HG03139 (cell line): ENCODE data around the gene FBXO21.

ENCODE experiments used
- ATAC-seq: cut with Tn5 transposase; IDR thresholded peaks from one replicate; pipeline ENCODE4 v1.9.1; 2021; ENCODE audit not compliant: unreplicated experiment

FBXO21 gene

DNA sequence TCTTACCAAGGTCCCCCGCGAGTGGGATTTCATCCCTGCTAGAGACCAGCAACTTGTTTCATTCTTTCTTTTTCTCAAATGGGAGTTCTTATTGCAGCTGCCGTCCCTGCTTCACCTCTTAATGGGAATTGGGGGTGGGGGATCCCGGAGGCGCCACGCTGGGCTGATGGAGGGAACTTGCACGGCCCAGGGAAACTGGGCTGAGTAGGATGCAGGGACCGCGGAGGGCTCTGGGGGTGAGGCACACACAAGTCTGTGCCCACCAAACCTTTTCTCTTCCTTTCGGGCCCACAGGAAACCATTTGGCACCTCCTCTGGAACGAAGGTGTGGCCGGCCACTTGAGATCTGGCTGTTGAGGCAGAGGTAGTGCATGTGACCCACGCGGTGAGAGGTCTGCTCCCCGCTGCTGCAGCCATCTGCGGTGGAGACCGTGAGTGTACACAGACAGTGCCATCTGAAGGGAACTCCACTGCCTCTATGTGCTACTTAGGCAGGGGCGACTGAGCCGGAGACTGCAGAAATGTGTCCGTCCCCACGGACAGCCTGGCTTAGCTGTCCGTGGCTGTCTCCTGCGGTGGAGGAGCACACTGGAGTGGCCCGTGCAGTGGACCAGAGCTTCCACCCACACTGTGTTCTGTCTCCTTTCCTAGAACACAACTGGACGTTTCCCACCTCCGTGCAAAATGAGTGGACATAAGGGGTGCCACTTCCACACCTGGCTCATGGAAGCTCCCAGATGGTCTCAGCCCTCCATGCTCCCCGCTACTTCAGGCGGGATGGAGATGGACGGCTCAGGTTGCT, 49.0 kb downstream of the FBXO21 start:
- ATAC-seq, result no peak

DNA sequence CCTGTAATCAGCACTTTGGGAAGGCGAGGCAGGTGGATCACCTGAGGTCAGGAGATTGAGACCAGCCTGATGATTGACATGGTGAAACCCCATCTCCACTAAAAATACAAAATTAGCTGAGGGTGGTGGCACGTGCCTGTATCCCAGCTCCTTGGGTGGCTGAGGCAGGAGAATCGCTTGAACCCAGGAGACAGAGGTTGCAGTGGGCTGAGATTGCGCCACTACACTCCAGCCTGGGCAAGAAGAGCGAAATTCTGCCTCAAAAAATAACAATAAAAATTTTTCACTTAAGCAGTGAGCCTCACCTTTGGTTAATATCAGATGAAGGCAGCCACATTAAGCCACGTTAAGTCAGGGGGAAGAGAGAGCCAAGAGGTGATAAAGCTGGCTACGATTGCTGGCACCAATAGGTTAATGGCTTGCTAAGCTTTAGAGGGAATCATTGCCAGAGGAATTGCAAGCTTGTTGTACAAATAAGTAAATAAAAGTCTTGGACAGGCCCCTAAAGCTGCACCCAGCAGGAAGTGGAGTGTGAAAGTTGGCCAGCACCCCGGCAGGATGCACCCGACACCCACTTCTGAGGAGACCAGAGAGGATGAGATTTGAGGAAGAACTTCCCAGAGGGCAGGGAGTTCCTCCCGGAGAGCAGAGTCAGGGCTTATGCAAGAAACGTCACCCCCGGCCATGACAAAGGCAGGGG, 49.7 kb downstream of the FBXO21 start:
- no peak for ATAC-seq

GRCh38 chr12:117139025-117139717, 51.1 kb downstream of the FBXO21 start:
- ATAC-seq, result no peak

DNA sequence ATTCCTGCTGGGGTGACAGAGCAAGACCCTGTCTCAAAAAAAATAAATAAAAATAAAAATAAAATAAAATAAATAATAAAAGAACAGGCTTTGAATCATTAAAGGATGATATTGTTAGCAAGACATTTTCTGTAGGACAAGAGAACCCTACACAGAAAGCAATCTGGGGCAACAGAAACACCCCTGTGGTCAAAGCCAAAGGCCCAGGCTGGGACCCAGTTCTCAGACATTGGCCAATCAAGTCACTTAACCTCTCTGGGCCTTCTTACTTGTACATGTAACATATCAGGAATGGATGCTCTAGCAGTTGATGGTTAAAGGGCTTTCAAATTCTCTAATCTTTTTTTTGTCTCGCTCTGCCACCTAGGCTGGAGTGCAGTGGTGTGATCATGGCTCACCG, 55.5 kb downstream of the FBXO21 start:
- no peak for ATAC-seq

GRCh38 chr12:117134059-117134458, 56.2 kb downstream of the FBXO21 start:
- ATAC-seq, result no peak

DNA sequence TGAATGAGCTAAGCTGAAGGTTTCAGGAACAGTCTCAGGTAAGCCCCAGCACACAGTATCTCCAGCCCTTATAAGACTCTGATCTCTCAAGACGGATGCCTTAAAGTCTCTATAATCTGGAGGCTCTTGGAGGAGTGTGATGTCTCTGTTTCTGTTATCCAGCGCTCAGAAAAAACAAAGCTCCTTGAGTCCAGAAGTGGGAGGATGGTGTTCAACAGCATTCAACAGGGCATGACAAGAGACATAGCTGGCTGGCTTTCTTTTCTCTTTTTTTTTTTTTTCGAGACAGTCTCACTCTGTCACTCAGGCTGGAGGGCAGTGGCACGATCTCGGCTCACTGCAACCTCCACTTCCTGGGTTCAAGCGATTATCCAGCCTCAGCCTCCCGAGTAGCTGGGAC, 59.5 kb downstream of the FBXO21 start:
- ATAC-seq, result no peak

DNA sequence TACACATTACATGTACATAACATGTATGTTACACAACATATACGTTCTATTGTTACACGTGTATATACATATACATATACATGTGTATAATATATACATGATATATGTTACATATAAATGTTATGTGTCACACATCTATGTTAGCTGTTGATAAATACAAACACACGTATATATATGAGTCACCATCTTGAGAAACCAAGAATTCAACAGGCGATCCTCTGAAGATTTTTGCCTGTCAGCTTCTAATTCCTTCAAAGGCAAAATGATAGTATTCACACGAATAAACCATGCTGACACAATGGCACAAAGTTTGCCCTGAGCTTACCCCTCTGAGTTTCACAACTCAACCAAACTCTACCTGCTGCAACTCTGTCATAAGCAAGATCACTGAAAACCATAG, 60.9 kb downstream of the FBXO21 start:
- no peak for ATAC-seq

GRCh38 chr12:117127933-117128823, 62.1 kb downstream of the FBXO21 start:
- ATAC-seq, result no peak

- no peak for ATAC-seq
Measured at GRCh38 chr12:117126335-117126734, 63.9 kb downstream of the FBXO21 start.

DNA sequence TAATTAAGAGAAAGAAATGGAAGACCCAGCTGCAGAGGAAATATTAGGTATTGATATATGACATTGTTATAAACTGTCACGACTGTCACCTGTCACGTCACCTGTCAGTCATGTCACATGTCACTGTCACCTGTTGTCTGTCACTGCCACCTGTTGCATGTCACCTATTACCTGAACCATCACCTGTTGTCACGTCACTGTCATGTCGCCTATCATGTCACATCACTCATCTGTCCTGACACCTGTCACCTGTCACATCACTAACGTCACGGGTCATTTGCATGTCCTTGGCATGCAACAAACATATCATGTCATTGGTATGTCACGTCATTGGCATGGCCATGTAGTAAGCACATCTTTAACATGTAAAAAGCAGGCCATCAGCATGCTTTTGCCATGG, 64.5 kb downstream of the FBXO21 start:
- no peak for ATAC-seq

- ATAC-seq, result no peak
Measured at GRCh38 chr12:117125272-117125613, 65.0 kb downstream of the FBXO21 start.

DNA sequence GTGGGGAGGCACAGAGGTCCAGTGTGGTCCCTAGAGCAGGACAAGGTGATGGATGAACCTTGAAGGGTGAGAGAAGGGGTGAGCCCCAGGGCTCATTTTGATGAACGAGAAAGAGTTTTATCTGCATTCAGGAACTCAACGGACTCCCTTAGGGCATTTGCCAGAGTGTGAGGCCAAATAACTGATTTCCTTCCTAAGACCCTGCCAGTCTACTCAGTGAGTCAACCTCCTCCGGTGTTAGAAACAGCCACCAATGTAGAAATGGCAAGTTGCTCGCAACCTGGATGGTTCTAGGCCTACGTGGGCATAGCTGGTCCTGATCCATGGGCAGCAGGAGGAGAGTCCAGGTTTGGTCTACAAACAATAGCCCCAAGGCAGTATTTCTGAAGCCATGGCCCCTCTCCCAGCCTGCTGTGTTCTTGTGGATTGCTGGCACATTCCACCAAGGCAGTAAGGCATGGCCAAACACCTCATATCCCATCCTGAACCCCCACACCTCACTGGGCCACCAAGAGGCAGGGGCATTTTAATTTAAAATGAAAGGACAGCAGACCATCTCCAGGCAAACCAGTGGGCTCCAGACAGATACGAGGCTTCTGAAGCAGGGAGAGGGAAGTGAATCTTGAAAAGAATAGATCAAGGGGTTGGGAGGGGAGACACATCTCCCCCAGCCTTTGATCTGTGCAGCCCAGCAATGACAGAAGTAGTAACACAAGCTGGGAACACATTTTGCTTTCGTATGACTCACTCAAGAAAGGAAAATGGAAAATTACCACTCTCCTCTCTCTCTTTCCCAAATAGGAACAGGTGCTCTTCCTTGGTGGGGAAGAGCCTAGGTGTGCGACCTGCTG, 65.6 kb downstream of the FBXO21 start:
- ATAC-seq, result no peak

- ATAC-seq, result no peak
Measured at GRCh38 chr12:117121441-117121840, 68.8 kb downstream of the FBXO21 start.

GRCh38 chr12:117120787-117121186, 69.5 kb downstream of the FBXO21 start:
- ATAC-seq, result no peak

GRCh38 chr12:117119592-117120198, 70.6 kb downstream of the FBXO21 start:
- no peak for ATAC-seq

- ATAC-seq, result no peak
Measured at GRCh38 chr12:117118838-117119591, 71.3 kb downstream of the FBXO21 start.

- no peak for ATAC-seq
Measured at GRCh38 chr12:117114784-117115183, 75.5 kb downstream of the FBXO21 start.

DNA sequence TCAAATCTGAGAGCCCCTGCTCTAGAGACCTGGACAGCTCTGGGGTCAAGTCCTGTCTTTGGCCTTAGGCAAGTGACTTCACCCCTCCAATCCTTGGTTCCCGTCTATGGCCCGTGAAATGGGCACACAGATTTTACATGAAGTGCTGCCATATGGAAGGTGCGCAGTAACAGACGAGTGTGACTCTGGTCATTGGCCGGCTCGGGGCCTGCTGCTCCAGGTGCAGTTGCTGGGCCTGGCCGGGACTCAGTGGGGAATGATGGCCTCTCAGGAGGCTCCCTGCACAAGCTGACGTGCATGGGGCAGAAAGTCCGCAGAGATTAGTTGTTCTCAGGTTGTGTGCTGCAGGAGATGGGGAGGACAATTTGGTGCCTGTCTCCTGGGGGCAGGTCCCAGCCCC, 77.0 kb downstream of the FBXO21 start:
- ATAC-seq, result no peak
